ENCODE results near the gene WNT4.

DNA sequence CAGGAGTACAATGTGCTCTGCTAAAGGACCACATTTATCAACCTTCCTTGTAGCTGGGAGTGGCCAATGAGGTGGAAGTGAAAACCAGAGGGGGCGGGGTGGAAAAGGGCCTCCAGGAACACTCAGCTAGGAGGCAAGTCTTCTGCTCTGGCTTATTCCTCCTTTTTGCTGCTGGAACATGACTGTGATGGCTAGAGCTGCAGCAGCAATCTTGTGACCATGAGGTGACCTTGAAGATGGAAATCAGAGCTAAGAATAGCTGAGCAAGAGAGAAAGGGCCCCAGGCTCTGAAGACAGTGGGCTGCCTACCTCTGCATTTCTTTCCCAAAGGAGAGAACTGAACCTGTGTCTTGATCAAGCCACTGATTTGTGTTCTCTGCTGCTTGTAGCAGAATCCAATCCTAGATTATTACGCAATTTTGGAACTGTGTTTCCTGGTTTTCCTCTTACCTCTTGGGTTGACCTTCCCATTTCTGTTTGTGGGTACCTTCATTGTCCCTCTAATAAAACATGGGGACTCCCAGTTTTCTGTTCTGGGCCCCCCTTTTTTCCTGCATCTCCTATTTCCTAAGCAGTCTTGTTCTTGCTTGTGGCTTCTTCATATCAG is 36.4 kb upstream of the WNT4 start:
- TF ChIP-seq, protein P1, sequence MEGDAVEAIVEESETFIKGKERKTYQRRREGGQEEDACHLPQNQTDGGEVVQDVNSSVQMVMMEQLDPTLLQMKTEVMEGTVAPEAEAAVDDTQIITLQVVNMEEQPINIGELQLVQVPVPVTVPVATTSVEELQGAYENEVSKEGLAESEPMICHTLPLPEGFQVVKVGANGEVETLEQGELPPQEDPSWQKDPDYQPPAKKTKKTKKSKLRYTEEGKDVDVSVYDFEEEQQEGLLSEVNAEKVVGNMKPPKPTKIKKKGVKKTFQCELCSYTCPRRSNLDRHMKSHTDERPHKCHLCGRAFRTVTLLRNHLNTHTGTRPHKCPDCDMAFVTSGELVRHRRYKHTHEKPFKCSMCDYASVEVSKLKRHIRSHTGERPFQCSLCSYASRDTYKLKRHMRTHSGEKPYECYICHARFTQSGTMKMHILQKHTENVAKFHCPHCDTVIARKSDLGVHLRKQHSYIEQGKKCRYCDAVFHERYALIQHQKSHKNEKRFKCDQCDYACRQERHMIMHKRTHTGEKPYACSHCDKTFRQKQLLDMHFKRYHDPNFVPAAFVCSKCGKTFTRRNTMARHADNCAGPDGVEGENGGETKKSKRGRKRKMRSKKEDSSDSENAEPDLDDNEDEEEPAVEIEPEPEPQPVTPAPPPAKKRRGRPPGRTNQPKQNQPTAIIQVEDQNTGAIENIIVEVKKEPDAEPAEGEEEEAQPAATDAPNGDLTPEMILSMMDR (IDR thresholded peaks at IDR 0.05) = no peak
- TF ChIP-seq EP300 (IDR thresholded peaks at IDR 0.05) (no peak), POLR2AphosphoS5 (IDR thresholded peaks at IDR 0.05) (no peak), POLR2A (IDR thresholded peaks at IDR 0.05) (no peak)

Data from upper lobe of left lung (tissue), 4 donors.